Activated naive CD4-positive, alpha-beta T cell treated with anti-CD3 and anti-CD28 coated beads for 36 hours (primary cell): ENCODE data around the gene KCNMA1. TPM values are rescaled to one million over a fixed set of nuclear protein-coding genes. Genes with fewer than 3 reads are reported as not detected.

Experiments used
- CTCF ChIA-PET: fragments of 350-600 bp; sonication (Branson Sonifier 250); formaldehyde crosslinking; loops from one replicate; lab custom pipeline; 2021; ENCODE audit warnings: antibody characterized with exemption; lab: Charles Lee
- DNase-seq: peaks from one replicate; pipeline ENCODE4 v3.0.0-alpha.2; 2020
- H3K27ac Mint-ChIP-seq: one replicate; pipeline ENCODE4 v1.8.0; 2021; ENCODE audit warnings: mild to moderate bottlenecking, mixed read lengths
- H3K27me3 Mint-ChIP-seq: one replicate; pipeline ENCODE4 v1.8.0; 2021; ENCODE audit warnings: low read depth, mixed read lengths
- H3K36me3 Mint-ChIP-seq: one replicate; pipeline ENCODE4 v1.8.0; 2021; ENCODE audit warnings: low read depth, mixed read lengths
- H3K4me1 Mint-ChIP-seq: one replicate; pipeline ENCODE4 v1.8.0; 2021; ENCODE audit warnings: low read depth, mixed read lengths
- H3K4me3 Mint-ChIP-seq: one replicate; pipeline ENCODE4 v1.8.0; 2021; ENCODE audit warnings: mild to moderate bottlenecking, moderate library complexity, mixed read lengths
- H3K9me3 Mint-ChIP-seq: one replicate; pipeline ENCODE4 v1.8.0; 2021; ENCODE audit warnings: mixed read lengths
- intact Hi-C: fragments of 100-400 bp; cut with micrococcal nuclease; formaldehyde crosslinking; loops from one replicate; pipeline ENCODE4 v1.15.1; 2023
- total RNA-seq, 2 experiments: library from RNA; stranded (reverse); gene quantifications; one replicate each; pipeline ENCODE4 v1.2.3, GENCODE V29; 2021

Gene KCNMA1
- total RNA-seq, 2 experiments from 2014 or later = not detected

DNA sequence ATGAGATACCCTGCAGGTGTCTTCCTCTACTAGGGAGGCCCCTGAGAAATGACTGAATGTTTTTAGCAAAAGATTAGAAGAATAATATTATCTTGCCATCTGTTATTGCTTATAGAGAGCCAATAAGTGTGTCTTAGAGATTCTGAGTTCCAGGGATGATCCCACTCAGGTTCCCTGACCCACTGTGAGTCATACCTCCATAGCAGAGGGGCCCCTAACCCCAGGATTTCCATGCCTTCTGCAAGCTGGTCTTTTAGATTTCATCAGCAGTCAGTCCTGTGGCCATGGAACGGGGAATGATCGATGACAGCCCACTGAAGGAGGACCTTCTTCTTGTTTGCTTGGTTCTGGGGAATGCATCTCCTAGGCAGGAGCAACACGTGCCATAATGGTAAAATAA is 333.4 kb downstream of the KCNMA1 start:
- Mint-ChIP-seq H3K36me3 (no peaks in the 10 kb centered on the region), H3K4me1 (no peaks in the 10 kb centered on the region), H3K4me3 (no peak overlapping the region), H3K27ac (no peak overlapping the region), H3K27me3 (peaks cover 5% of the 10 kb centered on the region), H3K9me3 (peaks cover 3% of the 10 kb centered on the region)
- no peak for DNase-seq
- intact Hi-C loops = no loop called here
- CTCF ChIA-PET = no interaction called here

DNA sequence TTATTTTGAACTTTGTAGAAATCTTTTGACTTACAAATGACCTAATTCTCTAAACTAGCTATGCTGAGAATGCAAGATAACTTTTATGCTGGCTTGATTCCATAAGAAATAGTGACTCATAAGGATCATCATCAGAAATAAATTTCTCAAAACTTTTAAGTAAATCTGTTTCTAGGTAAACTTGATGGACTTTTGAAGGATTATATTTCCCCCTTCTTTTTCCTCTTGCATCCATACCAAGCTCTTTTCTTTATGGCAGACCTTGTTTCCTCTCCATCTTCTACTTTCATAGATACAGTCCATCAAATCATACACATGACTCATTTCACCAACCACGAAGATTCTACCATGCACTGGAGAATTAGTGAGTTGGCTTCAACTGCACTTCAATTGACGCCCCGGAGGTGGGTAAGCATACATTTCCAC is 336.3 kb downstream of the KCNMA1 start:
- peaks cover 6% of the 10 kb centered on the region for H3K9me3 Mint-ChIP-seq
- no peak for DNase-seq
- H3K27me3 Mint-ChIP-seq = peaks cover 5% of the 10 kb centered on the region
- CTCF ChIA-PET = no interaction called here
- no peak overlapping the region for H3K4me3 Mint-ChIP-seq
- H3K4me1 Mint-ChIP-seq = no peaks in the 10 kb centered on the region
- intact Hi-C loops = no loop called here
- H3K27ac Mint-ChIP-seq = no peak overlapping the region
- no peaks in the 10 kb centered on the region for H3K36me3 Mint-ChIP-seq

DNA sequence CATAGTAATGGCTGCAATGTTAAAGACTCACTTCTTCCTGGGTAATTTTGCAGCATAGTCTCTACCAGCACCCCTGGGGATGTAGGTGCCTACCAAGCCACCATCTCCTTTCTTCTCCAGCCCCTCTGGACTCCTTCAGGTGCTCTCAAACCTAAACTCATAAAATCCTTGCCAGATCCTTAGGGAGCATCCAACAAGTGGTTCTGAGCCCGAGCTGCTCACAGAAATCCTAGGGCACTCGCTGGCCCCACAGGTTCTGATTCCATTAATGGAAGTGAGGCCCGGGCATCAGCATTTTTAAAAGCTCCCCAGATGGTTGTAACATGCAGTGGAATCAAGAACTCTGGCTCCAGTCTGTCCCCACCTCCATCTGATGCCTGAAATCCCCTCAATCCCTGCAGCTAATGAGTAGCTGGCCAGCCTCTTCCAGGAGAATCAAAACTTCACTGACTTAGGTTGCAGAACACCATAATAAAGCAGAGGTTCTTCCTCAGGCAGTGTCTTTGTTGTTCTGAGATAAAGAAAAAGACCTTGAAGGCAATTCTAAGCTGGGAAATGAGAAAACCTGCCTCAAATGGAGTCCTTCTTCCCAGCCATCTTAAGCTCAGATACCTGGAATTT is 336.8 kb downstream of the KCNMA1 start:
- H3K27ac Mint-ChIP-seq = no peak overlapping the region
- CTCF ChIA-PET = no interaction called here
- no peaks in the 10 kb centered on the region for H3K36me3 Mint-ChIP-seq
- DNase-seq = no peak
- intact Hi-C loops = no loop called here
- peaks cover 5% of the 10 kb centered on the region for H3K27me3 Mint-ChIP-seq
- no peak overlapping the region for H3K4me3 Mint-ChIP-seq
- H3K4me1 Mint-ChIP-seq = no peaks in the 10 kb centered on the region
- H3K9me3 Mint-ChIP-seq = peaks cover 6% of the 10 kb centered on the region

DNA sequence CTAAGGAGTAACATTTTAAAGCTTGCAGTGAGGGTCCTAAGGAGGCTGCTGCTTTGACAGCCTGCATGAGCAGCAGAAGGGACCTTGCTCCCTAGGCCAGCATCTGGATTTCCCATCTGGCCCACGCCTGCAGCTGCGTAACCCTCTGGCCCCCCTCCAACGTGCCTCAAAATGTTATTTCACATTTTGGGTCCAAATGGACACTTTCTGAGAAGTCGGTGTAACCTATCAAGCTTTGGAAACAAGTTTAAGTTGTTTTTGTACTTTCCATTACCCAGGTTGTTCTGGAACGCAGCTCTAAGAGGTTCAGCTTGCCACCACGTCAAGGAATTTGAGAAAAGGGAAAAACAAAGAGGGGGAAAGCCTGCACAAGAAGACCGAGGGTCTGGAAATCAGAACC is 338.3 kb downstream of the KCNMA1 start:
- CTCF ChIA-PET = no interaction called here
- DNase-seq = no peak
- Mint-ChIP-seq H3K4me3 (no peak overlapping the region), H3K4me1 (no peaks in the 10 kb centered on the region), H3K27ac (no peak overlapping the region), H3K27me3 (peaks cover 5% of the 10 kb centered on the region), H3K36me3 (no peaks in the 10 kb centered on the region), H3K9me3 (peaks cover 6% of the 10 kb centered on the region)
- intact Hi-C loops = no loop called here

DNA sequence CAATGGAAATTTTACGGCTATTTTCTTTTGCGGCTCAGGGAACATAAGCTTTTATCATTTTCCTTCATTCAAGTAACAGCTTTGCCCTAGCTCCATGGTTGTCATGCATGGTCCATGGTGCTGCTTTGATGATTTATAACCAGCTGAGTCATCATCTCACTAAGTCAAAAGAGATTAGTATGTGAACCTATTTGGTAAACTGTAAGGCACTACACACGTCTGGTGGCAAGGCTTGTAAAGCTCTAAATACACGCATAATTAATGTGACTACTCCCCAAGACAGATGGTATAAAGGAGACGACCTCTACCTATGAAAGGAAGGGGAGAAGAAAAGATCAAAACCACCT is 340.2 kb downstream of the KCNMA1 start:
- no peak for DNase-seq
- Mint-ChIP-seq H3K27me3 (no peaks in the 10 kb centered on the region), H3K4me1 (no peaks in the 10 kb centered on the region), H3K4me3 (no peak overlapping the region), H3K27ac (no peak overlapping the region), H3K9me3 (peaks cover 3% of the 10 kb centered on the region), H3K36me3 (no peaks in the 10 kb centered on the region)
- intact Hi-C loops = no loop called here
- CTCF ChIA-PET = interaction anchor here (0.5 kb wide), 1 partner anchor 247 kb away, joined by 3 read pairs; no protein-coding TSS in a partner anchor

DNA sequence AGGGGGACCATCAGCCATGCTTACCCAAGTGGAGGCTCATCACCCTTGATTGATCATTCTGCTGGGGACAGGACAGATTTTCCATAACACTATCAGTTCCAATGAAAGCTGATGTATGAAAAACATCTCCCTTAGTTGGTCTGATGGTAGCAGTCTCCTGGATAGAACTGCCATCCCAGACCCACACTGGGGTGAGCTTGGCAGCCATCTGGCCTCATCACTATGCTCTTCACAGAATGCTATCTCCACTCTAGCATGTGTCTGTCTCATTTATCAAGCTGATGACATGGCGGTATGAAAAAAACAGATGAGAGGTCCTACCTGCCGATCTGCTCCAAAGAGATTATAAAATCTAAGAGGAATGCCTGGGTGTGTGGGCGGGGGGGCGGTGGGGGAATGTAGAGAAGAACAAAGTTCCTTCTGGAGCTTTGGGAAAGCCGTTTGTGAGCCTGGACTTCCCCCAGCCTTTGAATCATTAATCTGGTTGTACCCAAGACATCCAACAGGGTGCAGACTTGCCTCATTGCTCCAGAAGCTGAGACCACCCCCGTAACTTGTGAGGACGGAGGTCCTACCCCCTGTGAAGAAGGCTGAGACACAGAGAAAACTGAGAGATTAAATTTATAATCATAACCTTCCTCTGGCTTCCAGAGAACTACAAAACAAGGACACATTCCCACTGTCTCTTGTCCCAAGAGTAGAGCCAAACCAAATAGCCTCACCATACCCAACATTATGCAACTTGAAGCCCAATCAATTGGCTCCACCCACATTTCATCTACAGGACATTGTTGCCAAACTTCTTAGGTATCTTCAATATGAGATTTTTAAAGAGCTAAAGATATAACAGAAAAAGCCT is 340.8 kb downstream of the KCNMA1 start:
- Mint-ChIP-seq H3K27me3 (no peaks in the 10 kb centered on the region), H3K36me3 (no peaks in the 10 kb centered on the region), H3K27ac (no peak overlapping the region), H3K9me3 (peaks cover 3% of the 10 kb centered on the region), H3K4me3 (no peak overlapping the region), H3K4me1 (no peaks in the 10 kb centered on the region)
- DNase-seq = no peak
- CTCF ChIA-PET = interaction anchor here (0.5 kb wide), 1 partner anchor 246 kb away, joined by 3 read pairs; no protein-coding TSS in a partner anchor
- intact Hi-C loops = no loop called here

DNA sequence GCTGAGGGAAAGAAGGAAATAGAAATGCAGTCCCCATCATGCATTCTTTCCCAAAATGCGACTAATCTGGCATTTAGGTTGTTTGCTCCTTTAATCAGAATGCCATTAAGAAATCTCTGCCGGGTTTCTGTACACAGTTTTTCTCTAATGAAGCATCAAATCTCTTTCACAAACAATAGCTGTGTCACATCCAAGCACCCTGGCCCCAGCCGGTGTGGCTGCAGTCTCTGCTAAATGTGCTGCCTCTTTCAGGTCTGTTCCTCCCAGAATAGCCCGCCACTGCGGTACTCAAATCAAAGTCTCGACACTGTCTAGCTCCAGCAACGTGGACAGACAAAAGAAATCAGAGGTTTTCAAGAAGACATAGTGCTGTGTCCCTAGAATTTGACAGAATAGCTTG is 343.8 kb downstream of the KCNMA1 start:
- H3K4me1 Mint-ChIP-seq = no peaks in the 10 kb centered on the region
- peaks cover 3% of the 10 kb centered on the region for H3K9me3 Mint-ChIP-seq
- DNase-seq = no peak
- peaks cover 3% of the 10 kb centered on the region for H3K27me3 Mint-ChIP-seq
- H3K36me3 Mint-ChIP-seq = no peaks in the 10 kb centered on the region
- no peak overlapping the region for H3K27ac Mint-ChIP-seq
- intact Hi-C loops = no loop called here
- CTCF ChIA-PET = interaction anchor here (0.6 to 1.2 kb wide), 2 partner anchors 19 to 349 kb away, joined by 3 to 4 read pairs; no protein-coding TSS in a partner anchor
- H3K4me3 Mint-ChIP-seq = no peak overlapping the region

DNA sequence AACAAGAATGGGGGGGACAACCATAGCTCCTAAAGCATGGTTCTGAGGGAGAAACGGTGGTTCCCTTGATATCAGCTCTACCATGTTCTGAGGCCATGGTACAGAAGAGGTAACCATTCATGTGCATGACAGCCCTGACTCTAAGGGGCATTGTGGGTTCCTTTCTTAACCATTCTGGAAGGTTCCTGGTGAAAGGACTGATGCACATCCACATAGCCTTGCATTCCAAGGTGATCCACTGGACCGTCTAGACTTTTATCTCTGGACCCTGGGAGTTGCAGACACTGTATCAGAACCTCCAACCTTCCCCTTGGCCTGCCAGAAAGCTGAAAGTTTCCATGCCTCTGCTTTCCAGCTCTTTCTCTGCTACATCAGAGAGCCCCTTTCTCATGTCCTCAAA is 344.3 kb downstream of the KCNMA1 start:
- no peak overlapping the region for H3K4me3 Mint-ChIP-seq
- no peak for DNase-seq
- H3K36me3 Mint-ChIP-seq = no peaks in the 10 kb centered on the region
- CTCF ChIA-PET = interaction anchor here (0.6 to 1.2 kb wide), 2 partner anchors 20 to 350 kb away, joined by 3 to 4 read pairs; no protein-coding TSS in a partner anchor
- no peak overlapping the region for H3K27ac Mint-ChIP-seq
- intact Hi-C loops = no loop called here
- H3K27me3 Mint-ChIP-seq = peaks cover 3% of the 10 kb centered on the region
- no peaks in the 10 kb centered on the region for H3K4me1 Mint-ChIP-seq
- peaks cover 3% of the 10 kb centered on the region for H3K9me3 Mint-ChIP-seq

DNA sequence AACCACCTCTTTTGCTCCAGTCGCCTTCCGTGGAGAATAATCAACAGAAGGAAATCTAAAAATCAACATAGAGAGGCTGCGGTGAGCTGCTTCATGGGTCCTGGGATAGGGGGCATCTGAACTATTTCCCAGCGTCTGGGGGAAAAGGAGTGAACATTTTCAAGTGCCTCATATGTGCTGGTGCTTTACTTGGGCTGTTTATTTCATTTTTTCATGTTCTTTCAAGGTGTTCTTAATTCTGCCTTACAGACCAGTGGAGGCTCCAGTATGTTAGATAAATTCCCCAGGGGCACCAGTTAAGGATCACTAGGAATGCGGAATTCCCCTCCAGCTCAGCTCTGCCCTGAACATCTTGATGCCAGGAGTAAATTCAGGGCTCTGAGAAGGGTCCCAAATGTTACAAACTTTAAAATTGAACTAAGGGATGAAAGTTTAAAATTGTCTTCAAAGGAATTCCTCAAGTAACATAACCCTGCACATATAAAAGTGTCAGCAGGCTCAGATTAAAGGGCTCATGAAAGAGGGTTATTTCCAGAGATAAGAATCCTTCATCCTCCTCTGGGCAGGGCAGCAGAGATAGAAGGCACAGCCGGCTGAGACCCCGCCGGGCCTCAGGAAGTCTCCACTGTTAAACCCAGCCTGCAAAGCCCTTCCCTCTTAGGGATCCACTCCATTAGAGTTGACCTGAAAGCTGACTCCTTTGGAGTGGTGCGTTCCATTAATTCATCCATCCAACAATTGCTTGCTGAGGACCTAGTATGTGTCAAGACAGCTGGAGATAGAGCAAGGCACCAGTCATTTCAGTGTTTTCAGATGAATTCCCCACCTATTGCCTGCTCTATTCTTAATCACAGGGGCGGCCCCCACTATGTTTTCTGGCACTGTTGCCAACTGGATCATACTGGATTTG is 345.8 kb downstream of the KCNMA1 start:
- no peaks in the 10 kb centered on the region for H3K4me1 Mint-ChIP-seq

DNA sequence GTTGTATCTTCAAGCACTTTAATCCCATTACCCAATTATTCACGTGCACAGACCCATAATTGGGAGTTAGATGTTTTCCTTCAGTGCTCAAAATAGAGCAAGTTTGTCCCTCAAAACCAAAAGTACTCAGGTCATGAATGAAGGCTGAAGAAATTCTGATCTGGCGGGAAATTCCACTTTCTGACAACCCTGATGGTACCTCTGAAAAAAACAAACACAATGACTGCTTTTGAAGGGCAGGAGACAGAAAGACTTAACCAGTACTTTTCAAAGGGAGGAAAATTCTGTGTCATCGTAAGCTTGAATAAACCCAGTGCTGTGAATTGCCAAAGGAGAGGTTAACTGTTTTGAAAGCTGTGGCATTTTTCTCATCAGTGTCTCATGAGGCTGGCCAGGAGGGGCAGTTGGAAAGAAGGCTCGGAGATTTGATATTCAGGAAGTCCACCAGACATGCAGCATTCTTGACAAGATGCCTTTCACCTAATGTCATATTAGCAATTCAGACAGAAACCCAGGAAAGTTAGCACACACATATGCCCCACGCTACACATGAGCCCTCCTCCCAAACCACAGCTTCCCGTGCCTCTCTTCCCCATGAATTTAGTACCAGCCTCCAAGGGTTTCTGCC is 347.0 kb downstream of the KCNMA1 start:
- H3K4me1 Mint-ChIP-seq = no peaks in the 10 kb centered on the region
- no peaks in the 10 kb centered on the region for H3K9me3 Mint-ChIP-seq
- DNase-seq = no peak
- H3K27ac Mint-ChIP-seq = no peak overlapping the region
- no peaks in the 10 kb centered on the region for H3K36me3 Mint-ChIP-seq
- H3K4me3 Mint-ChIP-seq = no peak overlapping the region
- intact Hi-C loops = no loop called here
- CTCF ChIA-PET = no interaction called here
- H3K27me3 Mint-ChIP-seq = peaks cover 3% of the 10 kb centered on the region

More for the DNA sequence above, 345.8 kb downstream of the KCNMA1 start:
- Mint-ChIP-seq H3K9me3 (peaks cover under 1% of the 10 kb centered on the region), H3K36me3 (no peaks in the 10 kb centered on the region), H3K27ac (no peak overlapping the region), H3K27me3 (peaks cover 3% of the 10 kb centered on the region), H3K4me3 (no peak overlapping the region)
- DNase-seq = no peak
- CTCF ChIA-PET = no interaction called here
- intact Hi-C loops = no loop called here

DNA sequence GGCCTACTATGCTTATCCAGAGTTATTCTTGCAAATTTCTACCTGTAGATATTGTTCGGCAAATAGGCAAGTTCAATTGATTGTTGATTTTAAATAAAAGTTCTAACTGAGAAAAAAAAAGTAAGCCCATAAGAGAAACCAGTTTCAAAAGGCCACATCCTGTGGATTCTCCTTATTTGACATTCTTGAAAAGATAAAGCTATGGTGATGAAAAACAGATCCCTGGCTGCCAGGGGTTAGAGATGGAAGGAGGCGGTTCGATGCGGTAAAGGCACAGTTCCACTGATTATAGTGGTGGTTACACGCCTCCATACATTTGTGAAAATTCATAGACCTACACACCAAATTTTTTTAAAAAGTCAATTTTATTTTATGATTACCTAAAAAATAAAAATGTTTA is 347.8 kb downstream of the KCNMA1 start:
- no peak for DNase-seq
- intact Hi-C loops = no loop called here
- Mint-ChIP-seq H3K9me3 (no peaks in the 10 kb centered on the region), H3K4me3 (no peak overlapping the region), H3K4me1 (no peaks in the 10 kb centered on the region), H3K36me3 (no peaks in the 10 kb centered on the region), H3K27ac (no peak overlapping the region), H3K27me3 (peaks cover 3% of the 10 kb centered on the region)
- CTCF ChIA-PET = no interaction called here

DNA sequence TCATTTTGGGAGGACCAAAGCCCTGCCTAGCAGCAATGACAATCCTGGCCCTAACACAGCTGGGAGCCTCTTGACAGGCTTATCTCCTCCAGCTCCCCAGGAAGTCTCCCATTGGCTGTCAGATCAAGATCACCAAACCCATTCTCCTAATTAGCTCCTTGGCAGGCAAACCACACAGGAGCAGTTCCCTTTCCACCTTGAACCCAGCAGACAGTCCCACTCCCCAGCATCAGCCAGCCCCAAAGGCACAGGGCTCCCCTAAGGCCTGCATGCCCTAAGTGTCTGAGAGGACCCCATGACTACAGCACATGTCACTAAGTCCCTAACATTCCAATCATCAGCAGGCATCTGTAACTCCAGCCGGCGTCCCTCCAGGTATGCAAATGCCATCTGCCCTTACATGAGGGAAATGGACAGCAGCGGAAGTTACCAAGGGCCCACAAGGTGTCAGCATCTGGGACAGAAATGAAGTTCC is 348.5 kb downstream of the KCNMA1 start:
- CTCF ChIA-PET = no interaction called here
- no peak for DNase-seq
- Mint-ChIP-seq H3K27me3 (peaks cover 3% of the 10 kb centered on the region), H3K4me1 (no peaks in the 10 kb centered on the region), H3K36me3 (no peaks in the 10 kb centered on the region), H3K9me3 (no peaks in the 10 kb centered on the region), H3K4me3 (no peak overlapping the region), H3K27ac (no peak overlapping the region)
- intact Hi-C loops = no loop called here
